Measurements from ENCODE around the gene SCGB1D1. TPM values are rescaled to one million over a fixed set of nuclear protein-coding genes. Genes with fewer than 3 reads are reported as not detected.

The SCGB1D1 gene
- total RNA-seq, 4 donors from 2014 or later: not detected

GRCh38 chr11:62221498-62221897, 31.5 kb downstream of the SCGB1D1 start:
- Histone ChIP-seq H3K36me3 (no peaks in the 10 kb centered on the region), H3K4me1 (no peaks in the 10 kb centered on the region), H3K9me3 (no peaks in the 10 kb centered on the region), H3K4me3 (replicated peaks in 1 of 3) (no peak overlapping the region), H3K27ac (no peak overlapping the region), H3K27me3 (no peaks in the 10 kb centered on the region)
- WGBS, 2 donors: 84 to 85% methylated on average over 3 of the region's 3 CpGs
- intact Hi-C loops (cut with DNase I): no loop called here
- TF ChIP-seq POLR2A (IDR thresholded peaks at IDR 0.05): no peak
- no peak for TF ChIP-seq CTCF (IDR thresholded peaks at IDR 0.05)
- DNase-seq: no peak

- H3K4me3 ChIP-seq (replicated peaks in 1 of 3): no peak overlapping the region
- DNase-seq: no peak
- no peak overlapping the region for H3K27ac ChIP-seq
- no peaks in the 10 kb centered on the region for H3K4me1 ChIP-seq
- no peak for TF ChIP-seq POLR2A (IDR thresholded peaks at IDR 0.05)
- TF ChIP-seq CTCF (IDR thresholded peaks at IDR 0.05): no peak
- H3K36me3 ChIP-seq: no peaks in the 10 kb centered on the region
- H3K9me3 ChIP-seq: no peaks in the 10 kb centered on the region
- H3K27me3 ChIP-seq: no peaks in the 10 kb centered on the region
- intact Hi-C loops (cut with DNase I): no loop called here
Measured at GRCh38 chr11:62223095-62223494, 33.1 kb downstream of the SCGB1D1 start.

GRCh38 chr11:62233730-62234129, 43.7 kb downstream of the SCGB1D1 start:
- no peak overlapping the region for H3K27ac ChIP-seq
- TF ChIP-seq POLR2A (IDR thresholded peaks at IDR 0.05) (no peak), CTCF (IDR thresholded peaks at IDR 0.05) (no peak)
- no peaks in the 10 kb centered on the region for H3K36me3 ChIP-seq
- H3K4me1 ChIP-seq: no peaks in the 10 kb centered on the region
- DNase-seq: no peak
- no peak overlapping the region for H3K4me3 ChIP-seq (replicated peaks in 1 of 3)
- no peaks in the 10 kb centered on the region for H3K9me3 ChIP-seq
- no peaks in the 10 kb centered on the region for H3K27me3 ChIP-seq
- intact Hi-C loops (cut with DNase I): no loop called here

- intact Hi-C loops (cut with DNase I): no loop called here
- DNase-seq: no peak
- Histone ChIP-seq H3K9me3 (no peaks in the 10 kb centered on the region), H3K36me3 (no peaks in the 10 kb centered on the region), H3K4me3 (replicated peaks in 1 of 3) (no peak overlapping the region), H3K27me3 (no peaks in the 10 kb centered on the region), H3K27ac (no peak overlapping the region), H3K4me1 (no peaks in the 10 kb centered on the region)
- WGBS, 2 donors: 78 to 80% methylated on average over 2 of the region's 2 CpGs
- TF ChIP-seq POLR2A (IDR thresholded peaks at IDR 0.05) (no peak), CTCF (IDR thresholded peaks at IDR 0.05) (no peak)
Measured at GRCh38 chr11:62236187-62236586, 46.2 kb downstream of the SCGB1D1 start.

- intact Hi-C loops (cut with DNase I): no loop called here
- H3K9me3 ChIP-seq: no peaks in the 10 kb centered on the region
- no peak overlapping the region for H3K4me3 ChIP-seq (replicated peaks in 1 of 3)
- WGBS, 2 donors: 69% methylated on average over 4 of the region's 4 CpGs
- no peaks in the 10 kb centered on the region for H3K27me3 ChIP-seq
- no peaks in the 10 kb centered on the region for H3K36me3 ChIP-seq
- no peak overlapping the region for H3K27ac ChIP-seq
- TF ChIP-seq CTCF (IDR thresholded peaks at IDR 0.05): no peak
- TF ChIP-seq POLR2A (IDR thresholded peaks at IDR 0.05): no peak
- no peak for DNase-seq
- peaks cover 0 to 8% of the 10 kb centered on the region in 2 donors for H3K4me1 ChIP-seq
Measured at GRCh38 chr11:62237499-62237898, 47.5 kb downstream of the SCGB1D1 start.
